HG02970 (cell line): ENCODE measurements around the gene CCDC88A.
"Not testable (repeated sequence)": the region's sequence is repeated elsewhere in the genome, so short reads cannot be mapped to it uniquely, and the experiment has no call there.

Experiments used
- ATAC-seq: cut with Tn5 transposase; IDR thresholded peaks from one replicate; pipeline ENCODE4 v1.9.1; 2021; ENCODE audit warnings: mild to moderate bottlenecking, moderate library complexity, moderate number of reproducible peaks; ENCODE audit not compliant: unreplicated experiment, low FRiP score

The CCDC88A gene, protein sequence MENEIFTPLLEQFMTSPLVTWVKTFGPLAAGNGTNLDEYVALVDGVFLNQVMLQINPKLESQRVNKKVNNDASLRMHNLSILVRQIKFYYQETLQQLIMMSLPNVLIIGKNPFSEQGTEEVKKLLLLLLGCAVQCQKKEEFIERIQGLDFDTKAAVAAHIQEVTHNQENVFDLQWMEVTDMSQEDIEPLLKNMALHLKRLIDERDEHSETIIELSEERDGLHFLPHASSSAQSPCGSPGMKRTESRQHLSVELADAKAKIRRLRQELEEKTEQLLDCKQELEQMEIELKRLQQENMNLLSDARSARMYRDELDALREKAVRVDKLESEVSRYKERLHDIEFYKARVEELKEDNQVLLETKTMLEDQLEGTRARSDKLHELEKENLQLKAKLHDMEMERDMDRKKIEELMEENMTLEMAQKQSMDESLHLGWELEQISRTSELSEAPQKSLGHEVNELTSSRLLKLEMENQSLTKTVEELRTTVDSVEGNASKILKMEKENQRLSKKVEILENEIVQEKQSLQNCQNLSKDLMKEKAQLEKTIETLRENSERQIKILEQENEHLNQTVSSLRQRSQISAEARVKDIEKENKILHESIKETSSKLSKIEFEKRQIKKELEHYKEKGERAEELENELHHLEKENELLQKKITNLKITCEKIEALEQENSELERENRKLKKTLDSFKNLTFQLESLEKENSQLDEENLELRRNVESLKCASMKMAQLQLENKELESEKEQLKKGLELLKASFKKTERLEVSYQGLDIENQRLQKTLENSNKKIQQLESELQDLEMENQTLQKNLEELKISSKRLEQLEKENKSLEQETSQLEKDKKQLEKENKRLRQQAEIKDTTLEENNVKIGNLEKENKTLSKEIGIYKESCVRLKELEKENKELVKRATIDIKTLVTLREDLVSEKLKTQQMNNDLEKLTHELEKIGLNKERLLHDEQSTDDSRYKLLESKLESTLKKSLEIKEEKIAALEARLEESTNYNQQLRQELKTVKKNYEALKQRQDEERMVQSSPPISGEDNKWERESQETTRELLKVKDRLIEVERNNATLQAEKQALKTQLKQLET (N-terminal part only)

DNA sequence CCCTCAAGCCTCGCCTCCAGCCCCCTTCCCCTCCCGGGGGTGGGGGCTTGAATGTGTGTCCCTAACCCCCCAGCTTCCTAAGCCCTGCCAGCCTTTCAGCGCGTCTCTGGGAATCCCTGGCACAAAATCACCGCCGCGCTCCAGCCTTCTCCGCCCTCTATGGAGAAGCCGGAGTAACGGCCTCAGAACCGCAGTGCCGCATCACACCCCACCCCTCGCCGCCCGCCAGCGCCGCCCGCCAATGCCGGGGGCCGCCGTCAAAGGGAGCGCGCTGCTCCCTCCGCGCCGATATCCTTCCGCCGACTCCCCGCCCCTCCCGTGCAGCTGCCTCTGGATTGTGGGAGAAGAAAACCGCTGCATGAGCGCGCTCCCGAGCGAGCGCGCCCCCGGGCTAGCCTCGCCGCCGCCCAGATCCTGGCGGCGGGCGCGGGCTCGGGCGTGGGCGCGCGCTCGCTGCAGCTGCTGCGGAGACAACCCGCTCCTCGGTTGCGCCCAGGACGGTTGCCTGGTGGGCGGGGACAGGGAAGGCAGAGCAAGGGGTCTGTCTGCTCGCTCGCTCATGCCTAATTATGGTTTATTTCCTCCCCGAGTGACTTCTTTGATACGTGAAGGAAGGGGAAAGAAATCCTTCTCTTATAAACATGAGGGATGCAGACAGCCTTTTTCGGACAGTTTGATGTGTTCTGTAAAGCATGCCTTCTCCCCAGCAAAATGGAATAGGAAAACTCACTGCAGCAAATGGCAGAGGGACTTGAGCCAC, at the start of gene CCDC88A:
Gene CCDC88A, minus strand, starts transcription at position 178 of the 760 bp plus-strand sequence. CDS start 777 bp downstream, outside the sequence.
- ATAC-seq = peak; percentile 78

DNA sequence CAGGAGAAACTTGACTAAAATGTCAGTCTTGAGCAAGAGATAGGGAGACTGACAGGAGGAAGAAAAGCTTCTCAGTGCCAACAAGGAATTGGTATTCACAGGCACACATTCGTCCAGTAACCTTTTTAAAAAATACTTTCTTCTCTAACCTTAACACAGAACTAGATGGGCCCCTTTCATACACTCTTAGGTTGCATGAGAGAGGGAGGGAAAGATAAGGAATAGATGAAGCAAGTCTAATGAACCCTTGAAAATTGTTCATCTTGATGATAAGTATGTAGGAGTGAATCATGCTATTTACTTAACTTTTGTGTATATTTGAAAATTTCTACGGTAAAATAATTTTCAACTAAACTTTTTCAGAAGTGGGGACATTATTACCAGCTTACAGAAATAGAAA, 42.0 kb upstream of the CCDC88A start:
- no peak for ATAC-seq

DNA sequence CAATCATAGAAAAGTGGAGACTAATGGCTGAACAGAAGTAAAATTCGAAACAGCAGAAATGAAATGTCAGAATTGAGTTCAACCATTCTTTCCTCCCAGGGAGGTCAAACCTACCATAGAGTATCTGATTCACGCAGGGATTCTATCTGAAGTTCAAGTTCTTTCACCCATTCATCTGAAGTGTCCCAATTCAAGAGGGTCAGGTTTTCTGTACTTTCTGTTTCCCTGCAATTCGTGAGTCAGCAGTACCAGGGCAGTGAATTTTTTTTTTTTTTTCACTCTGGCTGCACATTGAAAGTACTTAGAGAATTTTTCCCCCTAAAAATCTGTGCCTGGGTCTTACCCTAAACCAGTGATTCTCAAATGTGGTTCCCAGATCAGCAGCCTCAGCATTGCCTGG, 40.9 kb upstream of the CCDC88A start:
- ATAC-seq = no peak

DNA sequence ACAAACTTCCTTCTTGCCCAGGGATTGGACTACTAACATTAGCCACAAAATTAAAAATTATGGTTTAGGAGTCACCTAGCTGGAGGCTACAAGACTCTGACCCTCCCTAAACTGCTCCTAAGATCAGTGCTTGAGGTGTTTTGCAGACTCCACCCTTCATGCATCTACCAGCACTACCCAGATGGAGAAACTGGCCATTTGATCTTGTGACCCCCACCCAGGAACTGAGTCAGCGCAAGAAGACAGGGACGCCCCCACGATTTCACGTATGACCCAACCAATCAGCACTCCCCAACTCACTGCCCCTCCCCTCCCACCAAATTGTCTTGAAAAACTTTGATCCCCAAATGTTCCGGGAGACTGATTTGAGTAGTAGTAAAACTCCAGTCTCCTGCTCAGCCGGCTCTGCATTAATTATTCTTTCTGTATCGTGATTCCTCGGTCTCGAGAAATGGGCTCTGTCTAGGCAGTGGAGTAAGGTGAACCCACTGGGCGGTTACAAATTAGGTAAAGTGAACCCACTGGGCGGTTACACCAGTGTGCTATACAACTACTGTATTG, 40.1 kb upstream of the CCDC88A start:
- ATAC-seq = no peak

DNA sequence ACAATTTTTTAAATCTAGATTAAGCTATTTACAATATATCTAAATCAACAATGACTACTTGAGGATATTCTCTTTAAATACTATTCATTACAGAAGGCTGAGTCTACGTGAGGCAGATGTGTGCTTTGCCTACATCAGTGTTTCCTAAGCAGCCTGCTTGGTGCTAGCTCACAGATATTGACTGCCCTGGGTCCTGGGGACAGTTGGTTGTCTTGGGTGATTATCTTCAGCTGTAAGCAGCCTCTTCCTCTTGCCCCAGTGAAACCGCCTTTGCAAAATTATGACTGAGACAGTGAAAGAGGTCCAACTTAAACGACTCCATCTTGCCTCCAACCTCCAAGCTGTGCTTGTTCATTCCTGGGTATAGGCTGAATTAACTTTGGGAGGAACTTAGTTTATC, 39.6 kb upstream of the CCDC88A start:
- no peak for ATAC-seq

DNA sequence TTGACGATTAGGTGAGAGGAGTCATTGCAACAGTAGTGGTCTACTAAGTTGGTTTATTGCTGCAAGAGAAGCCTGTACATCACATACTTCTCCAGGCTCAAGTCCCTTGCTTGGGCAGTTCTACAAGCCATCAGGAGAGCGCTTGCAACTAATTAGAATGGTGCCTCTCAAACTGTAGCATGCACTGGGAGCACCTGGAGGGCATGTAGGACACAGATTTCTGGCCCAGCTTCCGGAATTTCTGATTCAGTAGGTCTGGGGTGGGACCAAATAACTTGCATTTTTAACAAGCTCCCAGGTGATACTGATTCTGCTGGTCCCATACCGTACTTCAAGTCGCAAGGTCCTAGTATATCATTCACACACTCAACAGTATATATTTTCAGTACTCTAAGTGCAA, 34.5 kb upstream of the CCDC88A start:
- ATAC-seq = no peak

DNA sequence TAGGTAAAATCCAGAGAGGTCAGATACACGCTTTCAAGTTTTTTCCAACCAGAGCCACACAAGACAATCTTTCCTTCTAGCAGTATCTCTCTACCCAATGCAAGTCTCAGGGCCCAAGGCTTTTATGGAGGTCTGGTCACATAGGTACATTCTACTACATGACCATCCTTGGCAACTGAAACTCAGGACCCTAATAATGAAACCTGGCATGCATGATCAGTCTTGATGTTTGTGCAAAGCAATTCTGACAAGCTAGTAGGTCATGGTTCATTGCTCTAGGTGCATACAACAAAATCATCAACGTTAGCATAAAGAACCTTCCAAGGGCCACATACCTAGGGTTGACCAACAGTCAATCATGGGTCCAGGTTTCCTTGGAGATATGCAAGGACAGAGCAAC, 33.2 kb upstream of the CCDC88A start:
- ATAC-seq = no peak

DNA sequence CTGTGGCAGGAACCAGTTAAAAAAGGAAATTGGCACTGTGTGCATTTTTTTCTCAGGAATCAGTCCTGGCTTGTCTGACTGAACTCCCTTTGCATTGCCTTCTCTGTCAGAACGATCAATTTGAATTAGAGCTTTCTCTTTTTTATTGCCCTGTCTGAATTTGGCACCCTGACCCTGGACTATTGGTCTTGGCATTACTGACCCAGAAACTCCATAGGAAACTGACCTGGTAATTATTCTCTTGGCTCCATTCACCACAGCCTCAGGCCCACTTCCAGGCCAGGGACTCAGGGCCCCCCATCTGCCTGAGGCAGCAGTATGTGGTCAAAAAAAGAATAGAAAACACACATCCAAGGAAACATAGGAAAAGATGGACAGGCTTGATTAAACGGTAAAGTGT, 32.0 kb upstream of the CCDC88A start:
- ATAC-seq = no peak

DNA sequence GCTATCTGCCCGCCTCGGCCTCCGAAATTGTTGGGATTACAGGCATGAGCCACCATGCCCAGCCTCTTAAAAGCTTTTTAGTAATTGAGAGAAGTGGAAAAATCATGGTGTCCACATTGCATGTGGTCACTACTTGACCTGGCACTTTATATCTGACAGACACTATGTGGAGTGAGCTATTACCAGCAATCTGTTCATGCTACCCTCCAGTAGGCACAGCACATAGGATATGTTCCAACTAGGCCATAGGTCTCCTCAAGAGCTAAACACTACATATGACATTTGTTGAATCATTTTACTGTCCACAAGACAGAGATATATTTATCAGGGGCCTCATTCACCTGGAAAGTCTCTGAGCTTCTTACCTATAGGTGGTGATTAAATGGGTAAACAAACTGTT, 30.4 kb upstream of the CCDC88A start:
- not testable (repeated sequence) for ATAC-seq

DNA sequence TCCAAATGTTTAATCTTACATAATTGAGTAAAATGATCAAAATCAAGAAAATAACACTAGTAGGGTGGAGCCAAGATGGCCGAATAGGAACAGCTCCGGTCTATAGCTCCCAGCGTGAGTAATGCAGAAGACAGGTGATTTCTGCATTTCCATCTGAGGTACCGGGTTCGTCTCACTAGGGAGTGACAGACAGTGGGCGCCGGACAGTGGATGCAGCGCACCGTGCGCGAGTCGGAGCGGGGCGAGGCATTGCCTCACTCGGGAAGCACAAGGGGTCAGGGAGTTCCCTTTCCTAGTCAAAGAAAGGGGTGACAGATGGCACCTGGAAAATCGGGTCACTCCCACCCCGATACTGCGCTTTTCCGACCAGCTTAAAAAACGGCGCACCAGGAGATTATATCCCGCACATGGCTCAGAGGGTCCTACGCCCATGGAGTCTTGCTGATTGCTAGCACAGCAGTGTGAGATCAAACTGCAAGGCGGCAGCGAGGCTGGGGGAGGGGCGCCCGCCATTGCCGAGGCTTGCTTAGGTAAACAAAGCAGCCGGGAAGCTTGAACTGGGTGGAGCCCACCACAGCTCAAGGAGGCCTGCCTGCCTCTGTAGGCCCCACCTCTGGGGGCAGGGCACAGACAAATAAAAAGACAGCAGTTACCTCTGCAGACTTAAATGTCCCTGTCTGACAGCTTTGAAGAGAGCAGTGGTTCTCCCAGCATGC, 22.5 kb upstream of the CCDC88A start:
- not testable (repeated sequence) for ATAC-seq

DNA sequence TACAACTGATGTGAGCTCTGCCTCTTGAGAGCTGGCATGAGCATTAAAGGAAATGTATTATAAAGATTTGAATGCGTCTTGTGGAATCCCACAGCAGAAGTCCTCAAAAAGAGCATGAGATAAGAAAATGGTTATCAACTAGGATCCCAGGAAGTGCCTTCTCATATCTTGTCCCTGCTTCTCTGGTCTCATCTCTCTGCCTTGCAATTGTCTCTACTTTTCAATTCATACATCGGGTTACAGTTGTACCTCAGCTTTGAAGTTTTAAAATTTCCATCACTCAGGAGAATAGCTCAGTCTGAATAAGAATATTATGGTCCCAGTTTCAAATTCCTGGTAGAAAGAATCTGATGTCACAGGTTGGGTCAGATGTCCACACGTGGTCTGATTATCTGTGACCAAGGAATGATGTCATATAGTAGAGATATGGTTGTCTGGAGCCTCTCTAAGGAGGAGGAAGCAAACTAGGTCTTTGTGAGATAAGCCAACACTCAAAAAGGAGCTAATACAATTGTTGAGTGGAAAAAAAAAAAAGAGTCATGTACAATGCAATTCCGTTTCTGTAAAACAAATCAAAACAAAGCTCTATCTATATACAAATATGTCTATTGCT, 21.7 kb upstream of the CCDC88A start:
- ATAC-seq = no peak

DNA sequence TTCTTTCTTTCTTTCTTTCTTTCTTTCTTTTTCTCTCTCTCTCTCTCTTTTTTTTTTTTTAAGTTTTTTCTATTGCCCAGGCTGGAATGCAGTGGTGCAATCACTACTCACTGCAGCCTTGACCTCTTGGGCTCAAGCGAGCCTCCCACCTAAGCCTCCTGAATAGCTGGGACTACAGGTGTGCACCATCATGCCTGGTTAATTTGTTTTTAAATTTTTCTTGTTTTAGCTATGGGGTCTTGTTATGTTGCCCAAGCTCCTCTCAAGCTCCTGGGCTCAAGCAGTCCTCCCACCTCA, 19.4 kb upstream of the CCDC88A start:
- no peak for ATAC-seq

DNA sequence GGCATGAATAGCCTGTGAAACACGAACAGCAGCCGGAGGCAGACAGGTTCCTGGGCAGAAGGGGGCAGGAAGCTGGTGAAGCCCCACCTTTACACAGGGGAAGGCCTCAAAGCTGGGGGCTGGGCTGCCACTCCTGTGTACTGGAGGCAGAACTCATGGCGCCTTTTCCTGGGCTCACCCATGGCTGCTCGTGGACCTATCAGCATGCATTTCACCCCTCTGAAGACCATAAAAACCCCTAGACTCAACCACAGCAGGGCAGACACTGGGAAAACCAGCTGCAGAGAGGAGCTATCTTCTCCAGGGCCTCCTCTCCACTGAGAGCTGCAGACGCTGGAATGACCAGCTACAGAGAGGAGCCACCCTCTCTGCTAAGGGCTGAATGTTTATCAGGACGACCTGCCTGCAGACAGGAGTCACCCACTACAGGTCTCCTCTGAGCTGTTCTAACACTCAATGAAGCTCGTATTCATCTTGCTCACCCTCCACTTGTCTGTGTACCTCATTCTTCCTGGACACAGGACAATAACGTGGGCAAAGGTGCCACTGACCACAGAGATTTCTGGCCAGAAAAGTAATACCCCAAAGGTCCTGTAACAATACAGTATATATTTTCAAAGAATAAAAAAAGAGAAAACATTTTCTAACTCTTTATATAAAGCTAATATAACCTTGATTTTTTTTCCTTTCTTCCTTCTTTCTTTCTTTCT, 18.9 kb upstream of the CCDC88A start:
- no peak for ATAC-seq

DNA sequence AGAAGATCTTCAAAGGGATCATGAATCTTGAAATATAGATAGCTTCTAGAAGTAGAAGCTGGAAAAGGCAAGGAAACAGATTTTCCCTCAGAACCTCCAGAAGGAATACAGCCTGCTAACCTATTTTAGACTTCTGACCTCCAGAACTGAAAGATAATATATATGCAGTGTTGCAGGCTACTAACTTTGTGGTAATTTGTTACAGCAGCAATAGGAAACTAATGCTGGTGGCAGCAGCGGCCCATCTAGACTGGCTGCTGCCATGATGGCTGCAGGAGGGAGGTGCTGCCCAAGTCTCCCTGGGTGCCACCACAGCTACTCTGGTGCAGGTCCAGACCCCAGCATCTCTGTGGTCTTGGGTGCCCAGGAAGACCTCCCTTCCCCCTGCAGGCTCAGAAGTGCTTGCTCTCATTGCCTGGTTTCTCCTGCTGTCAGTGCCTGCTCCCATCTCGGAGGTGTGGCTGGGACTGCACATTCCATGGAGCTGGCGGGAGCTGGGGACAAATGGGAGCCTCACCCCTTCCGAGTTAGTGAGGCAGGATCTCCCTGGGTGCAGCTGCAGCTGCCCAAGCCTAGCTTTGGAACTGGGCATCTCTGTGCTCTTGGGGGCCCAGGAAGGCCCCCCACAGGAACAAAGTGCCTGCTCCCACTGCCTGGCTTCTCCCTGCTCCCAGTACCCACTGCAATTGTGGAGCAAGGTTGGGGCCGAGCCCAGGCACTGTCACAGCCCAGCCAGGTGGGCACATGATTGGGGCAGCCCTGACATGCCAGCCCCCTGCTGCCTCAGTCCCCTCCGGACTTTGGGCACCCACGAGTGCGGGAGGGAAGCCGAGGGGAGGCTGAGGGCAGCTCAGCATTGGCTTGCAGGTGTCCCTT, 18.1 kb upstream of the CCDC88A start:
- no peak for ATAC-seq

DNA sequence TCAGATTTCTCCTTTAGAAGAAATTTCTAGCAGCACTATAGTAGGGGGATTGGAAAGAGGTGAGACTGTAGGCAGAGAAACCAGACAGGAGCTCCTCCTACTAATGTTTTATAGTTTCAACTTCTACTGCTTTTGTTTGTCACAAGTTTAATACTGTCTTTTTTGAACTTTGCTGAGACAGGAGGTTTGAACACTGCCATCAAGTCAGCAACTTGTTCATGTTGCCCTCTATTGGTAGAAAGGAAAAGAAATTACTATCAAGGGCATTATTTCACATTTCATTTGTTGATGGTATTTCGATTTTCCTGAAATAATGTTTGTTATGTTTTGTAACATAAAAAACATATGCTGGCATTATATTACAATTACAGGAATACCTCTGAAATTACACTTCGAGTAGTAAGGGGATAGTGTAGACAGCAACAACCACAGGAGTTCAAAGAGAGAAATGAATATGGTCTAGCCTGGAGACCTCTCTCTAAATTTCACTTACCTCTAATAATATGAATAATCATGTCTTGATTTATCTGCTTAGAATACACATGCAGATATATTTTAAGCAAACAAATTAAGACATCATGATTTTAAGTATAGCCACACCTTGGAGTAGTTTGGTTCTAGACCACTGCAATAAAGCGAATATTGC, 12.4 kb upstream of the CCDC88A start:
- ATAC-seq = no peak

DNA sequence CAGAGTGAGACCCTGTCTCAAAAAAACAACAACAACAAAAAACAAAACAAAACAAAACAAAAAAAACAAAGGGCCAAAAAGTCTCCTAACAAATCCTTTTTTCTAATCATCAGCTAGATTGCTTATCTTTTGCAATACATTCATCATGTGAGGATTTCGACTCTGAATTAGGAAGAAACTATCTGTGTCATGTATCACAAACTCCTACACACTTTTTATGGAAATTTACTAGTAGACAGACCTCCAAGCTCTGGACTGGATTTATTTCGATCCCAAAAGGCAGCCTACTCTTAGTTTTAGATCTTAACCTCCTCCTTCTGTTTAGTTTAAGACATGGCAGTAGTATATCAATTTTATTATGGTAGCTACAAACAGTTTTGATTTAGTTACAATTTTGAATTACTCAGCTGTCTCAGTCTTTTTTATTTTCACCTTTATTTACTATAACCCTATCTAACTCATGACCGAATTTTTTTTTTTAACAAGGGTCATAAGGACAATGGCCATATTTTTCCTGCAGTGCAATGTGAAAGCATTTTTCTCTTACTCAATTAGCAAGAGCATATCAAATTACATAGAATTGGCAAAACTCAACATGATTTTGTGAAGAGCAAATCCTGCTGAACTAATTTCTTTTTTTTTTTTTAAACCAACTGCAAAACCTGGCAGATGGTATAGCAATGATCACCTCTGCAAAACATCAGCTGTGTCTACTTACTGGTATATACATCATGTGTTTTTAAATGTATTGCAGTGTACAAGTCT, 10.7 kb upstream of the CCDC88A start:
- no peak for ATAC-seq
